Measurements from ENCODE around the gene BOD1L1.
A peak's percentile ranks its signal among the peaks of the same experiment; 100 is the strongest.

Gene BOD1L1

GRCh38 chr4:13626492-13627177 lies 890 bp downstream of the BOD1L1 start:
- TF ChIP-seq CTCF (IDR thresholded peaks at IDR 0.05; ENCODE audit: control extremely low read depth, extremely low read depth, low read depth, missing control alignments), result no peak
- ChIA-PET POLR2A (no interaction called here), CTCF (no interaction called here)
- DNase-seq (ENCODE audit: extremely low spot score), result no peak

- no peak for TF ChIP-seq CTCF (IDR thresholded peaks at IDR 0.05; ENCODE audit: control extremely low read depth, extremely low read depth, low read depth, missing control alignments)
- ChIA-PET CTCF (interaction anchor here (1.4 to 2.3 kb wide), 3 partner anchors 9 to 31 kb away, joined by 3 to 9 read pairs (median 7); partner anchors contain the start of gene BOD1L1), POLR2A (no interaction called here)
- DNase-seq (ENCODE audit: extremely low spot score), result no peak
These were observed 9.2 kb downstream of the BOD1L1 start for GRCh38 chr4:13618212-13618806.

- DNase-seq (ENCODE audit: extremely low spot score), result no peak
- TF ChIP-seq CTCF (IDR thresholded peaks at IDR 0.05; ENCODE audit: control extremely low read depth, extremely low read depth, low read depth, missing control alignments), result no peak
- ChIA-PET CTCF (interaction anchor here (1.1 to 2.3 kb wide), 6 partner anchors 10 to 58 kb away, joined by 3 to 9 read pairs (median 3); partner anchors contain the start of gene BOD1L1), POLR2A (no interaction called here)
These were observed 9.7 kb downstream of the BOD1L1 start for GRCh38 chr4:13617801-13618200.

- CTCF ChIA-PET, result interaction anchor here (1.1 to 1.4 kb wide), 3 partner anchors 10 to 40 kb away, joined by 3 to 4 read pairs (median 3); no protein-coding TSS in a partner anchor
- no peak for DNase-seq (ENCODE audit: extremely low spot score)
- POLR2A ChIA-PET, result no interaction called here
- no peak for TF ChIP-seq CTCF (IDR thresholded peaks at IDR 0.05; ENCODE audit: control extremely low read depth, extremely low read depth, low read depth, missing control alignments)
These were observed 10.9 kb downstream of the BOD1L1 start for GRCh38 chr4:13616597-13616996.

DNA sequence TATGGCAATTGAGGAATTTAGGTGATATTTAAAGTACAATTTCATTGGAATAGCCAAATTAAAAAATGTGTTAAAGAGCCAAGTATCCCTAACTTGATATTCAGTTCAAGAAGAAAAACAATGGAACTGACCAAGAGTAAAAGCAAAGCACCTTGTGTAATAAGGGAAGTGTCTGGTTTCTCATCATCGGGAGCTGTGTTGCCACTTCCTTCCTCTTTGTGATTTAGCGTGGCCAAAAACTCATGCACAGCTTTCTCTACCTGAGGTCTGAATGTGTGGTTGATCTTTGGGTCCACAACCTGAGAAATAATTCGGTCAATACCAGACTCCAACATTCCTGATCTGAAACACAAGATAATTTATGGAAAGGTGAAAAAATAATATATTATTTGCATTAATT lies 12.4 kb downstream of the BOD1L1 start:
- TF ChIP-seq CTCF (IDR thresholded peaks at IDR 0.05; ENCODE audit: control extremely low read depth, extremely low read depth, low read depth, missing control alignments), result no peak
- POLR2A ChIA-PET, result no interaction called here
- CTCF ChIA-PET, result interaction anchor here (1.2 to 1.4 kb wide), 3 partner anchors 8 to 42 kb away, joined by 4 read pairs; no protein-coding TSS in a partner anchor

GRCh38 chr4:13612569-13612968 lies 15.0 kb downstream of the BOD1L1 start:
- ChIA-PET POLR2A (no interaction called here), CTCF (interaction anchor here (0.7 to 1.9 kb wide), 6 partner anchors 10 to 41 kb away, joined by 3 to 7 read pairs (median 4); partner anchors contain the start of gene BOD1L1)
- no peak for DNase-seq (ENCODE audit: extremely low spot score)
- TF ChIP-seq CTCF (IDR thresholded peaks at IDR 0.05; ENCODE audit: control extremely low read depth, extremely low read depth, low read depth, missing control alignments), result no peak

More for the DNA sequence above, 12.4 kb downstream of the BOD1L1 start:
- DNase-seq (ENCODE audit: extremely low spot score), result peak; percentile 22
